ES-I3 (cell line): ENCODE results near the gene PPFIBP1.

Source experiments
- H3K36me3 ChIP-seq: 2 replicates; pipeline ENCODE4 v1.6.1; 2013; ENCODE audit warnings: mild to moderate bottlenecking, low read length, control low read depth, moderate library complexity; ENCODE audit not compliant: insufficient read depth
- H3K4me1 ChIP-seq: 2 replicates; pipeline ENCODE4 v1.6.1; 2013; ENCODE audit warnings: mild to moderate bottlenecking, control low read depth, low read length; ENCODE audit not compliant: insufficient read depth
- H3K9ac ChIP-seq: 2 replicates; pipeline ENCODE4 v1.6.1; 2013; ENCODE audit warnings: low read depth, mild to moderate bottlenecking, low read length, moderate library complexity
- H3K9me3 ChIP-seq: 2 replicates; pipeline ENCODE4 v1.6.1; 2013; ENCODE audit warnings: mild to moderate bottlenecking, low read length, moderate library complexity; ENCODE audit not compliant: control insufficient read depth, insufficient read depth

The PPFIBP1 gene

GRCh38 chr12:27523642-27524493, at the start of gene PPFIBP1:
TSS of gene PPFIBP1 (plus strand) at chr12:27524206. CDS start at chr12:27633397, 109,191 bp downstream.
- H3K9ac ChIP-seq: peak within 1 kb of the TSS; percentile 84
- no peaks in the 10 kb centered on the region for H3K36me3 ChIP-seq
- no peaks in the 10 kb centered on the region for H3K9me3 ChIP-seq
- H3K4me1 ChIP-seq: peaks cover 23% of the 10 kb centered on the region

- no peaks in the 10 kb centered on the region for H3K4me1 ChIP-seq
- H3K9ac ChIP-seq: no peak overlapping the region
- H3K36me3 ChIP-seq: no peaks in the 10 kb centered on the region
- no peaks in the 10 kb centered on the region for H3K9me3 ChIP-seq
Measured at GRCh38 chr12:27474344-27474743, 49.7 kb upstream of the PPFIBP1 start.

DNA sequence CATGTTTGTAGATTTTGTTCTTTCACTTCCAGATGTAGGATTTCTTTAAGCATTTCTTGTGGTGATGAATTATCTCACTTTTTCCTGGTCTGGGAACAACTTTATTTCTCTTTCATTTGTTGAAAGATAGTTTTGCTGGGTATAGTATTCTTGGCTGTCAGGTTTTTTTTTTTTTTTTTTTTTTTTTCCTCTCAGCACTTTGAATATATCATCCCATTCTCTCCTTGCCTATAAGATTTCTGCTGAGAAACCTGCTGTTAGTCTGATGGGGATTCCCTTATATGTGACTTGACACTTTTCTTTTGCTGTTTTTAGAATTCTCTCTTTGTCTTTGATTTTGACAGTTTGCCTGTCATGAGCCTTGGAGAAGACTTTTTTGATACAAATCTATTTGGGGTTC, 47.0 kb upstream of the PPFIBP1 start:
- Histone ChIP-seq H3K9ac (no peak overlapping the region), H3K9me3 (no peaks in the 10 kb centered on the region), H3K4me1 (no peaks in the 10 kb centered on the region), H3K36me3 (no peaks in the 10 kb centered on the region)

DNA sequence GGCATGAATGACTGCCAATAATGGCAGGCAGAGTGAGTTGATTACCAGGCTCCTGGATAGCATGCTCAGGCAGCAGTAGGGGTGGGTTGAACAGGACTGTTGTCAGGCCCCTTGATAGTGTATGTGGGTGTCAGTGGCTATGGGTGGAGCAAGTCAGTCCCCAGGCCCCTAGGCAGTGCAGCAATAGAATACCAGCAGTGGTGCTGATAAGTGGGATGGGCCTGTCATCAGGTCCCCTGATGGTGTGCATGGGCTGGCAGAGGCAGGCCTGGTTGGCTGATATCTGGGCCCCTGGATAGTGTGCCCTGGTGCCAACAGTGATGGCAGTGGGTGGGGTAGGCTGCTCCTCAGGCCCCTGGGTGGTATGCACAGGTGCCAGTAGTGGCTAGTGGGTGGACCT, 45.1 kb upstream of the PPFIBP1 start:
- H3K9me3 ChIP-seq: no peaks in the 10 kb centered on the region
- H3K4me1 ChIP-seq: no peaks in the 10 kb centered on the region
- H3K36me3 ChIP-seq: no peaks in the 10 kb centered on the region
- no peak overlapping the region for H3K9ac ChIP-seq

- Histone ChIP-seq H3K4me1 (no peaks in the 10 kb centered on the region), H3K9me3 (no peaks in the 10 kb centered on the region), H3K36me3 (no peaks in the 10 kb centered on the region)
Measured at GRCh38 chr12:27480016-27480415, 44.0 kb upstream of the PPFIBP1 start.

DNA sequence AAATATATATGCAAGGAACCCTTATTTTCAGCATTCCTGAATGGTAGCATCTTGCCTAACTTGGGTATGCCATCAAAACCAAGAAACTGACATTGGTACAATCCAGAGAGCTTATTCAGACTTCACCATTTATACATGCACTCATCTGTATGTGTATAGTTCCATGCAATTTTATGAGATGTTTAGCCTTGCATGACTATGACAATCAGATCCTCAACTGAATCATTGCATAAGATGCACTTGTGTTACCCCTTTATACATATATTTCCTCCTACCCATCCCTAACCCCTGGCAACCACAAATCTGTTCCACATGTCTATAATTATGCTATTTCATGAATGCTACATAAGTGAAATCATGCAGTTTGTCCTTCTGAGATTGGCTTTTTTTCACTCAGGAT, 37.0 kb upstream of the PPFIBP1 start:
- H3K9ac ChIP-seq: no peak overlapping the region
- H3K36me3 ChIP-seq: no peaks in the 10 kb centered on the region
- H3K4me1 ChIP-seq: no peaks in the 10 kb centered on the region
- H3K9me3 ChIP-seq: no peaks in the 10 kb centered on the region

More at GRCh38 chr12:27480016-27480415, 44.0 kb upstream of the PPFIBP1 start:
- H3K9ac ChIP-seq: no peak overlapping the region

- Histone ChIP-seq H3K9me3 (no peaks in the 10 kb centered on the region), H3K36me3 (no peaks in the 10 kb centered on the region), H3K4me1 (no peaks in the 10 kb centered on the region), H3K9ac (no peak overlapping the region; the same call in 1 of the 2 replicates)
Measured at GRCh38 chr12:27488479-27488878, 35.5 kb upstream of the PPFIBP1 start.

GRCh38 chr12:27491226-27491625, 32.8 kb upstream of the PPFIBP1 start:
- H3K4me1 ChIP-seq: no peaks in the 10 kb centered on the region
- H3K9me3 ChIP-seq: no peaks in the 10 kb centered on the region
- no peak overlapping the region for H3K9ac ChIP-seq
- no peaks in the 10 kb centered on the region for H3K36me3 ChIP-seq

DNA sequence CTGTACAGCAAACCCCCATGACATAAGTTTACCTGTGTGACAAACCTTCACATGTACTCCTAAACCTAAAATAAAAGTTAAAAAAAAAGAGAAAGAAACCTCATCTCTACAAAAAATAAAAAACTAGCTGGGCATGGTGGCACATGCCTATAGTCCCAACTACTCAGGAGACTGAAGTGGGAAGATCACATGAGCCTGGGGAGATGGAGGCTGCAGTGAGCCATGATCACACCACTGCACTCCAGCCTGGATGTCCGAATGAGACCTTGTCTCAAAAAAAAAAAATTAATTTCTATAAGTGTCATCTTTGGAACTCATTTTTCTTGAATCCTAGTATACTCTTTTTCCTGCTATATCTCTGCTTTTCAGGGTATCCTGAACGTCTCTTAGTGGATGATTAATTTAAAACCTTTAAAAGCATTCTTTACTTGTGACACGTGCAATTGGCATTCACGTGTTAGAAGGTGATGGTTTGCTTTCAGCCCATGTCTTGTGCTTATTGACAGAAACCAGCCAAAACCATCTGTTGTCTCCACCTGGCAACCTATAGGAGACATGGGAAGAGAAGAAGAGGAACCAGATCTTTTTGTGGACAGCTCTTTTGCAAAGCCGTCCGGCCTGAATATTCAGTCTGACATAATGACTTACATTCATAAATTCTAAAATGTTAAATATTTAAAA, 30.6 kb upstream of the PPFIBP1 start:
- no peaks in the 10 kb centered on the region for H3K36me3 ChIP-seq
- H3K9me3 ChIP-seq: no peaks in the 10 kb centered on the region
- H3K9ac ChIP-seq: no peak overlapping the region
- no peaks in the 10 kb centered on the region for H3K4me1 ChIP-seq

DNA sequence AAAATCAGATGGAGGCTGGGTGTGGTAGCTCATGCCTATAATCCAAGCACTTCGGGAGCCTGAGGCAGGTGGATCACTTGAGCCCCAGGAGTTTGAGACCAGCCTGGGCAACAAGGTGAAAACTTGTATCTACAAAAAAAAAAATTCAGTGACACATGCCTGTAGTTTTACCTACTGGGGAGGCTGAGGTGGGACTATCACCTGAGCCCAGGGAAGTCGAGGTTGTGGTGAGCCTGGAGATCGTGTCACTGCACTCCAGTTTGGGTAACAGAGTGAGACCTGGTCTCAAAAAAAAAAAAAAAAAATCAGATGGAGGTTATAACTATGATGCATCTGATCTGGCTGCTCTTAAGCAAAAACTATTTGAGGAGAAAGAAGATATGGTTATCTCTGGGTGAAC, 26.6 kb upstream of the PPFIBP1 start:
- H3K9me3 ChIP-seq: no peaks in the 10 kb centered on the region
- no peak overlapping the region for H3K9ac ChIP-seq
- H3K36me3 ChIP-seq: no peaks in the 10 kb centered on the region
- H3K4me1 ChIP-seq: no peaks in the 10 kb centered on the region

- Histone ChIP-seq H3K36me3 (no peaks in the 10 kb centered on the region), H3K4me1 (no peaks in the 10 kb centered on the region), H3K9ac (no peak overlapping the region), H3K9me3 (no peaks in the 10 kb centered on the region)
Measured at GRCh38 chr12:27498149-27498548, 25.9 kb upstream of the PPFIBP1 start.

DNA sequence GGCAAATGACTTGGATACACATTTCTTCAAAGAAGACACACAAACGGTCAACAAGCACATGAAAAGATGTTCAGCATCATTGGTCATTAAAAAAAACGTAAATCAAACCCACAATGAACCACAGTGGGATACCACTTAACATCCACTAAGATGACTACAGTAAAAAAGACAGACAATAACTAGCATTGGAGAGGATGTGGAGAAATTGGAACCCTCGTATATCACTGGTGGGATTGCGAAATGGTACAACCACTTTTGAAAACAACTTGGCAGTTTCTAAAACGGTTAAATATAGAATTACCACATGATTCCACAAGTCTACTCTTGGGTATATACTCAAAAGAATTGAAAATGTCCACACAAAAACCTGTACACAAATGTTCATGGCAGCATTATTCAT, 25.2 kb upstream of the PPFIBP1 start:
- Histone ChIP-seq H3K4me1 (no peaks in the 10 kb centered on the region), H3K9ac (no peak overlapping the region), H3K9me3 (no peaks in the 10 kb centered on the region)

GRCh38 chr12:27499377-27499776, 24.6 kb upstream of the PPFIBP1 start:
- Histone ChIP-seq H3K9me3 (no peaks in the 10 kb centered on the region), H3K4me1 (no peaks in the 10 kb centered on the region), H3K9ac (no peak overlapping the region), H3K36me3 (no peaks in the 10 kb centered on the region)

More for the DNA sequence above, 25.2 kb upstream of the PPFIBP1 start:
- no peaks in the 10 kb centered on the region for H3K36me3 ChIP-seq

DNA sequence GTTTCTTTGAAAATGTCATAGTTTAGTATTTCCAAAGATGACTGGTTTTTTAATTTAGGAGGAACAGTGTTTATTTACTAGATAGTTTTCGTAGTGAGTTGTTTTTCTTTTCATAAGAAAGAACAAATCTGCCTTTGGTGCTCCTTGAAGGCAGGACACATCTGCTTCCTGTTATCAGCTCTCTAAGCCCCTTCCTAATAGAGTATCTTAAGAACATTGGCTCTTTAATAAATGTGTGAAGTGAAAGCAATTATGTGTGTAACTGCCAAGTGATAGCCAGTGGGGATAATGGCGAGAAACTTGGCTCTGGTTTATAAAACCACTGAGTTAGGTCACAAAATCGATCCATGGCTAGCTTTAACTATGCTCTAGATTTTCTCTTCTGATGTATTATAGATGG, 23.5 kb upstream of the PPFIBP1 start:
- H3K9me3 ChIP-seq: no peaks in the 10 kb centered on the region
- no peaks in the 10 kb centered on the region for H3K36me3 ChIP-seq
- H3K9ac ChIP-seq: no peak overlapping the region
- H3K4me1 ChIP-seq: peaks cover 2% of the 10 kb centered on the region; the same call in 1 of the 2 replicates

DNA sequence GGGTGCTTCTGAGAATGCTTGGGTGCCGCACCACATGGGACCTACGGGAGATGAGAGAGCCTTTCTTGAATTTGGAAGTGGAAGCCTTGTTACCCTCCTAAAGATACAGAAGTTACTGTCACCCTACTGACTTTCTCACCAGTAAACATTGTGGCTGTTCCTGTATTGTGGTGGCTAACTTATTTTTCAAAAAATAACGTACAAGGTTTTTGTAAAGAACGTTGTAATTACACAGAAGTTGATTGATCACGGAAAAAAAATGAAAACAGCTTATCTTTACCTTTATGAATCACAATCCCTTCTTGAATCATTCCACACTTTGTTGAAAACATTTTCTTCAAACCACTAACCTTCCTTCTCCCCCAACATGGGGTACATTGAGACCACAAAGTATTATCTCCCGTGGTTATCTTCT, 22.0 kb upstream of the PPFIBP1 start:
- Histone ChIP-seq H3K36me3 (no peaks in the 10 kb centered on the region), H3K9ac (no peak overlapping the region), H3K4me1 (peaks cover 4% of the 10 kb centered on the region; the same call in 1 of the 2 replicates), H3K9me3 (no peaks in the 10 kb centered on the region)
